Neuron (in vitro differentiated cells): ENCODE measurements around the gene CMTM3.
"Not testable (repeated sequence)": the region's sequence is repeated elsewhere in the genome, so short reads cannot be mapped to it uniquely, and the experiment has no call there.

Experiments
- H2AFZ ChIP-seq: one replicate; pipeline ENCODE4 v1.6.1; 2013; ENCODE audit warnings: low read depth, mild to moderate bottlenecking, inconsistent platforms, low read length, moderate library complexity
- H3K27me3 ChIP-seq: one replicate; pipeline ENCODE4 v1.6.1; 2013; ENCODE audit warnings: low read length; ENCODE audit not compliant: insufficient read depth
- H3K36me3 ChIP-seq: one replicate; pipeline ENCODE4 v1.6.1; 2013; ENCODE audit warnings: low read length; ENCODE audit not compliant: insufficient read depth
- H3K4me1 ChIP-seq: one replicate; pipeline ENCODE4 v1.6.1; 2013; ENCODE audit warnings: low read length; ENCODE audit not compliant: insufficient read depth
- H3K4me3 ChIP-seq: 2 replicates; pipeline ENCODE4 v1.5.1; 2013; ENCODE audit warnings: mild to moderate bottlenecking, low read length, moderate library complexity
- H3K9me3 ChIP-seq: one replicate; pipeline ENCODE4 v1.6.1; 2013; ENCODE audit warnings: low read length

The CMTM3 gene

GRCh38 chr16:66658860-66659190 is 54.3 kb downstream of the CMTM3 start:
- no peak overlapping the region for H2AFZ ChIP-seq
- no peaks in the 10 kb centered on the region for H3K36me3 ChIP-seq
- no peak overlapping the region for H3K4me3 ChIP-seq
- H3K27me3 ChIP-seq = no peaks in the 10 kb centered on the region
- H3K4me1 ChIP-seq = peaks cover 14% of the 10 kb centered on the region
- no peaks in the 10 kb centered on the region for H3K9me3 ChIP-seq

DNA sequence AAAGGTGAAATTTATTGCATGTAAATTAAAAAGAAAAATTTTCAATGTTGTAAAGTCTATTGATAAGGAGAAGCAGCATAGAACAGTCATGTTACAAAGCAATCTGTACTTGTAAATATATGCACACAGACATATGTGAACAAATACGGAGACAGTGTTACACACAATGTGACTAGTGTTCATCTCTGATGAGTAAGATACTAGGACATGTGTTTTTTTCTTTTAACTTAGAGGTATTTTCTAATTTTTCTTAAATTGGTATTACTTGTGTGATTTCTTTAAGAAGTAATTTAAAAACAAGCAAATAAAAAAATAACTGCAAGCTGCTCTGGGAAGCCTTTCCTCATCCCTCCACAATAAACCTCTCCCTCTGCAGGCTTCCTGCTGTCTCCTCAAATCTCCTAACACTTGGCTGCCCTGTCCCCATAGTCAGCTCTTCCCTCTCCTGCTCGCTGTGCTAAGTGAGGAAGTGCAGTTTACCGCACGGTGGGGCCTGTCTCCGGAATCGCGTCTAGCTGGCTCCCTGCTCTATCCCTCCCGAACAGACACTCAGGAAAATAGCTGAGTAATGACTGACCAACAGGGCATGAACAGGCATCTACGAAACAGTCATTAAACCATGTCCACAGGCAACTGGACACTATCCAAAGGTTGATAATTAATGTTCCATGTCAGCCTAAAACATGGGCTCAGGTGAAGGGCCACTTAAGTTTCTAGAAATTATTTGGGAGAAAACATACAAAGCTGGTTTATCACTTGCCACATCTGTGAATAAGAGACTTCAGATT is 56.1 kb downstream of the CMTM3 start:
- H3K27me3 ChIP-seq = no peaks in the 10 kb centered on the region
- H3K9me3 ChIP-seq = peaks cover 3% of the 10 kb centered on the region
- H2AFZ ChIP-seq = no peak overlapping the region
- H3K4me3 ChIP-seq = no peak overlapping the region
- H3K4me1 ChIP-seq = peaks cover 14% of the 10 kb centered on the region
- H3K36me3 ChIP-seq = peaks cover 3% of the 10 kb centered on the region

GRCh38 chr16:66661210-66661560 is 56.7 kb downstream of the CMTM3 start:
- Histone ChIP-seq H3K9me3 (peaks cover 3% of the 10 kb centered on the region), H3K4me3 (no peak overlapping the region), H3K4me1 (peaks cover 14% of the 10 kb centered on the region), H2AFZ (no peak overlapping the region), H3K36me3 (peaks cover 3% of the 10 kb centered on the region), H3K27me3 (no peaks in the 10 kb centered on the region)

DNA sequence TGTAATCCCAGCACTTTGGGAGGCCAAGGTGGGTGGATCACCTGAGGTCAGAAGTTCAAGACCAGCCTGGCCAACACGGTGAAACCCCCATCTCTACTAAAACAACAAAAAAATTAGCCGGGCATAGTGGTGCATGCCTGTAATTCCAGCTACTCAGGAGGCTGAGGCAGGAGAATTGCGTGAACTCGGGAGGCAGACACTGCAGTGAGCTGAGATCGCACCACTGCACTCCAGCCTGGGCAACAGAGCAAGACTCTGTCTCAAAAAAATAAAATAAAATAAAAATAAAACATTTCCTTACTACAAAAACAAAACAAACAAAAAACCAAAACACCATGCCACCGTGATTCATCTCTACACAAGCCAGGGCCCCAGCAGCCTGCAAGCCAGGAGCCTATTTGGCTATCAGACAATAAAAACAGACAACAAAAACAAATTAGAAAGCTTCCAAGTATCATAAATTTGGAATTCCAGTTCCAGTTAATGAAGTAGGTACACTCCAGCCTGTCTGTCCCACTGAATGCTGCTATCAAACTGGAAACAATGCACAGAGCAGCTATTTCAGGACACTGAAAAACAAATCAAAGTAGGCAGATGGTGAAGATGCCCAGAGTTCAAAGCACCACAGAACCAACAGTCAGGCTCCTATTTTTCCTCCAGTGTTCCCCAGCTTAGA is 57.3 kb downstream of the CMTM3 start:
- H3K4me1 ChIP-seq = peaks cover 14% of the 10 kb centered on the region
- H2AFZ ChIP-seq, H3K36me3 ChIP-seq, H3K4me3 ChIP-seq, H3K9me3 ChIP-seq, H3K27me3 ChIP-seq: not testable (repeated sequence)

DNA sequence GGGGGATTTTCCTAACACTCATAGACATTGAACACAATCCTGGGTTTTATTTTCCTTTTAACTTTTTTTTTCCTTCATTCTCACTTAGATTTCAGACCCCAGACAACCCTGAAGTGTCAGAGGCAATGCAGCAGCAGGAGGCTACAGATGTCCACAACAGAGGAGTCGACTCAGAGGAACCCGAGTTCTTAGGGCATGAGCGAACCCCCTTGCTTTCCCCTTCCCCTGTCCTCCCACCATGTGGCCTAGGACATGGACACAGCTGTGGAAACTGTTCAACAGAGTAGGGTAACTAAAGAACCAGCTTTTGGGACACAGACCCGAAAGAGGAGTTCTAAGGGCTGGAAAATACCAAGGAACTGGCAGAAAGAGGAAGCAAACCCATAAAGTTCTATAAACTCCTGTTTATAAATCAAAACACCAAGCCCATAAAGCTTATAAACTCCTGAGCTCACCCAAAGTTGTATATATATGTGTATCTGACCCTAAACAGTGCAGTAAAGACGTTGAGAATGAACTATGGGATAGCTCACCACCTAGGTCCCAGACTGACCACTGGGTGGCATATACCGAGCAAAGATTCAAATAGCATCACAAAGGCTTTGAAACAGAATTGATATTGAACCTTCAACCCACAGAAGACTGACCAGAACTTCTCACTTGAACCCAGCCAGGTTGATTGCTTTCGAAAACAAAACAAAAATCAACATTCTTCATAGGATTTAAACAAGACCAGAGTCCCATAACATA is 58.1 kb downstream of the CMTM3 start:
- Histone ChIP-seq H3K36me3 (peaks cover 3% of the 10 kb centered on the region), H3K4me3 (no peak overlapping the region), H3K4me1 (peaks cover 14% of the 10 kb centered on the region), H3K27me3 (no peaks in the 10 kb centered on the region), H3K9me3 (peaks cover 3% of the 10 kb centered on the region), H2AFZ (no peak overlapping the region)
